Hindlimb muscle (tissue), 1 donor: ENCODE data around the gene ADAMTS14. TPM values are rescaled to one million over a fixed set of nuclear protein-coding genes. Genes with fewer than 3 reads are reported as not detected.
"Not testable (repeated sequence)": the region's sequence is repeated elsewhere in the genome, so short reads cannot be mapped to it uniquely, and the experiment has no call there.

Source experiments
- DNase-seq: peaks from one replicate; pipeline ENCODE4 v3.0.0-alpha.2; 2013
- polyA plus RNA-seq: library from polyadenylated mRNA; unstranded; fragments of 120-200 nt; gene quantifications from one replicate; pipeline ENCODE4 v1.2.1, GENCODE V29; 2013; ENCODE audit not compliant: insufficient read length

ADAMTS14 gene
- polyA plus RNA-seq, 1 donor, result 24.6 TPM

- no peak for DNase-seq
These were observed 15.8 kb upstream of the ADAMTS14 start for GRCh38 chr10:70656489-70656888.

GRCh38 chr10:70657041-70657440 is 15.3 kb upstream of the ADAMTS14 start:
- DNase-seq, result no peak

- DNase-seq, result no peak
These were observed 13.6 kb upstream of the ADAMTS14 start for GRCh38 chr10:70658582-70659136.

- no peak for DNase-seq
These were observed 13.0 kb upstream of the ADAMTS14 start for GRCh38 chr10:70659306-70659705.

- no peak for DNase-seq
These were observed 11.6 kb upstream of the ADAMTS14 start for GRCh38 chr10:70660722-70661121.

- no peak for DNase-seq
These were observed 10.5 kb upstream of the ADAMTS14 start for GRCh38 chr10:70661623-70662361.

GRCh38 chr10:70662362-70663220 is 9.7 kb upstream of the ADAMTS14 start:
- no peak for DNase-seq

- DNase-seq, result not testable (repeated sequence)
These were observed 8.6 kb upstream of the ADAMTS14 start for GRCh38 chr10:70663458-70664409.

GRCh38 chr10:70664702-70665195 is 7.6 kb upstream of the ADAMTS14 start:
- DNase-seq, result peak; percentile 78

GRCh38 chr10:70666960-70667798 is 5.1 kb upstream of the ADAMTS14 start:
- DNase-seq, result no peak

- DNase-seq, result not testable (repeated sequence)
These were observed 4.5 kb upstream of the ADAMTS14 start for GRCh38 chr10:70667818-70668217.

GRCh38 chr10:70668454-70668970 is 3.8 kb upstream of the ADAMTS14 start:
- DNase-seq, result no peak

GRCh38 chr10:70669015-70669414 is 3.3 kb upstream of the ADAMTS14 start:
- DNase-seq, result no peak

GRCh38 chr10:70669732-70670317 is 2.5 kb upstream of the ADAMTS14 start:
- DNase-seq, result no peak

- no peak for DNase-seq
These were observed 614 bp upstream of the ADAMTS14 start for GRCh38 chr10:70671619-70672164.

GRCh38 chr10:70673043-70673928 is 980 bp downstream of the ADAMTS14 start:
- DNase-seq, result no peak

GRCh38 chr10:70673929-70674559 is 1.7 kb downstream of the ADAMTS14 start:
- no peak for DNase-seq
